HepG2 (cell line): ENCODE results near the gene ADAM19. TPM values are rescaled to one million over a fixed set of nuclear protein-coding genes. Genes with fewer than 3 reads are reported as not detected.

Source experiments
- ATAC-seq: fragments of 200-7000 bp; cut with Tn5 transposase; 3 replicates; pipeline ENCODE4 v1.9.1; 2020; ENCODE audit warnings: mild to moderate bottlenecking, moderate library complexity
- BruUV-seq: library from RNA; stranded (reverse); fragments of 400-500 nt; replicated peaks from 2 replicates; lab custom pipeline; 2021; lab: Mats Ljungman, UMichigan
- CTCF ChIA-PET: fragments of 300-600 bp; formaldehyde crosslinking; extraction: SDS; loops from one replicate; lab custom pipeline; 2021; ENCODE audit warnings: low total read pairs, inconsistent platforms, low intra/inter-chr PET ratio; lab: Yijun Ruan, JAX
- POLR2A ChIA-PET: fragments of 350-600 bp; sonication (Branson Sonifier 250); formaldehyde crosslinking; loops from one replicate; lab custom pipeline; 2020; ENCODE audit warnings: antibody characterized with exemption, inconsistent platforms; lab: Yijun Ruan, JAX
- DNase-seq: peaks from one replicate; pipeline ENCODE4 v3.0.0-alpha.2; 2015; ENCODE audit warnings: low spot score
- FAIRE-seq: peaks from 3 replicates; lab custom pipeline; 2011; peaks lifted over from hg19 to GRCh38; lab: Jason Lieb, UNC
- H2AFZ ChIP-seq: one replicate; pipeline ENCODE4 v1.6.1; 2011; ENCODE audit warnings: low read length, inconsistent platforms
- H3K27ac ChIP-seq: fragments of 300-600 bp; 3 replicates; pipeline ENCODE4 v1.8.0; 2011; ENCODE audit warnings: mixed run types, mild to moderate bottlenecking, mixed read lengths, low read length, inconsistent platforms; ENCODE audit not compliant: insufficient read depth; ENCODE audit errors: extremely low read length
- H3K27me3 ChIP-seq, 2 experiments: fragments of 200-600 bp in 1 of 2; 2 replicates in 1 of 2; 3 replicates in 1 of 2; pipeline versions ENCODE4 v1.6.0 to v1.8.0; 2011; ENCODE audit warnings: low read length in 2 of 2, mild to moderate bottlenecking in 2 of 2, moderate library complexity in 2 of 2, inconsistent platforms in 1 of 2; ENCODE audit not compliant: insufficient read depth in 2 of 2, control insufficient read depth in 1 of 2
- H3K36me3 ChIP-seq, 2 experiments: fragments of 200-600 bp in 1 of 2; replicated peaks in 1 of 2; 2 replicates in 1 of 2; 3 replicates in 1 of 2; pipeline versions ENCODE4 v1.5.1 to v1.8.0; 2011; ENCODE audit warnings: low read length in 2 of 2, inconsistent platforms in 1 of 2; ENCODE audit not compliant: insufficient read depth in 2 of 2, control insufficient read depth in 1 of 2
- H3K4me1 ChIP-seq: 2 replicates; pipeline ENCODE4 v1.5.1; 2012; ENCODE audit warnings: low read length, inconsistent platforms; ENCODE audit not compliant: insufficient read depth
- H3K4me2 ChIP-seq: 2 replicates; pipeline ENCODE4 v1.6.0; 2011; ENCODE audit warnings: low read depth, low read length, inconsistent platforms
- H3K4me3 ChIP-seq, 3 experiments: fragments of 200-600 bp in 1 of 3; sonication (generic), shearing (Covaris generic) in 1 of 3; replicated peaks in 1 of 3; 2 replicates each; pipeline ENCODE4 v1.5.1; 2011 to 2016; ENCODE audit warnings: low read length in 3 of 3, inconsistent platforms in 2 of 3, low read depth in 2 of 3, mild to moderate bottlenecking in 2 of 3, control low read depth in 1 of 3, mixed read lengths in 1 of 3; ENCODE audit not compliant: insufficient read depth in 1 of 3
- H3K79me2 ChIP-seq: one replicate; pipeline ENCODE4 v1.6.1; 2011; ENCODE audit warnings: low read length, inconsistent platforms; ENCODE audit not compliant: insufficient read depth
- H3K9ac ChIP-seq: 2 replicates; pipeline ENCODE4 v1.6.0; 2011; ENCODE audit warnings: mild to moderate bottlenecking, low read depth, low read length, inconsistent platforms; ENCODE audit not compliant: insufficient read depth
- H3K9me3 ChIP-seq: 2 replicates; pipeline ENCODE4 v1.5.1; 2012; ENCODE audit warnings: mild to moderate bottlenecking, low read length
- H4K20me1 ChIP-seq: 2 replicates; pipeline ENCODE4 v1.6.0; 2011; ENCODE audit warnings: inconsistent platforms, mild to moderate bottlenecking, low read length, moderate library complexity; ENCODE audit not compliant: insufficient read depth
- DZIP1 ChIP-seq: sonication (generic); formaldehyde crosslinking; IDR thresholded peaks from 2 replicates; pipeline ENCODE4 v1.5.0; 2020; ENCODE audit warnings: mild to moderate bottlenecking, missing genetic modification reagents
- FOXA3 ChIP-seq: IDR thresholded peaks from 2 replicates; pipeline ENCODE4 v1.6.1; 2016; ENCODE audit warnings: missing genetic modification reagents, missing compliant biosample characterization
- MIXL1 ChIP-seq: IDR thresholded peaks from 2 replicates; pipeline ENCODE4 v1.6.1; 2016
- THAP11 ChIP-seq: IDR thresholded peaks from 2 replicates; pipeline ENCODE4 v1.6.1; 2016; ENCODE audit warnings: missing biosample characterization, missing genetic modification reagents
- ZBTB39 ChIP-seq: sonication (generic); formaldehyde crosslinking; IDR thresholded peaks from 2 replicates; pipeline ENCODE4 v1.5.0; 2020; ENCODE audit warnings: missing genetic modification reagents
- ZBTB46 ChIP-seq: sonication (generic); formaldehyde crosslinking; IDR thresholded peaks from 2 replicates; pipeline ENCODE4 v1.4.0; 2020; ENCODE audit warnings: mild to moderate bottlenecking, missing genetic modification reagents, borderline replicate concordance
- WGBS: methylation state at CpG from one replicate; pipeline ENCODE4 v1.1.6; 2017; ENCODE audit warnings: low lambda C conversion rate; 5-methylcytosine and 5-hydroxymethylcytosine counted together
- in situ Hi-C: cut with HindIII; loops from 2 replicates; pipeline ENCODE4 v1.10.0; 2017; ENCODE audit warnings: low pct_unique_long_range_greater_than_20kb; ENCODE audit not compliant: extremely low pct_ligation_motif_present
- intact Hi-C: fragments of 100-400 bp; cut with micrococcal nuclease; formaldehyde crosslinking; loops from one replicate; pipeline ENCODE4 v1.10.0; 2022; ENCODE audit not compliant: unreplicated experiment
- polyA plus RNA-seq, 8 experiments: library from polyadenylated mRNA; depleted of rRNA in 3 of 8; stranded (reverse) in 7 of 8; unstranded in 1 of 8; fragments of >200 nt; fragmentation: Illumina TruSeq in 4 of 8; extraction: Trizol in 4 of 8; gene quantifications; 2 replicates each; pipeline versions ENCODE4 v1.2.1 to v1.2.3, GENCODE V29; 2011 to 2016; ENCODE audit warnings: low read depth in 4 of 8, missing spikeins in 1 of 8, mixed read lengths in 1 of 8; ENCODE audit not compliant: insufficient read depth in 1 of 8
- total RNA-seq, 5 experiments: library from RNA; depleted of rRNA; stranded (reverse); fragments of >200 nt; fragmentation: Illumina TruSeq; extraction: Trizol; gene quantifications; 2 replicates each; pipeline ENCODE4 v1.2.3, GENCODE V29; 2016; ENCODE audit warnings: low read depth in 1 of 5

The ADAM19 gene
- total and polyA plus RNA-seq, 2 of the 13 experiments (the other 11 are each of a cell fraction or from before 2014, with no cell fraction given) = 0.38 to 0.74 TPM

- ATAC-seq = no peak
- WGBS = 53% methylated on average over 6 of the region's 6 CpGs
- Histone ChIP-seq H3K4me1 (peaks cover 7% of the 10 kb centered on the region; the same call in 1 of the 2 replicates), H2AFZ (no peak overlapping the region)
- TF ChIP-seq FOXA3 (CRISPR knock-in tag) (no peak), DZIP1 (CRISPR knock-in tag) (no peak), THAP11 (CRISPR knock-in tag) (no peak), ZBTB39 (no peak), MIXL1 (CRISPR knock-in tag) (no peak), ZBTB46 (CRISPR knock-in tag) (no peak)
- TF ChIP-seq, all 625 proteins: peak for 0
- Histone ChIP-seq H3K27ac (no peak overlapping the region), H3K9me3 (no peaks in the 10 kb centered on the region), H3K36me3 (no peaks in the 10 kb centered on the region), H3K9ac (no peak overlapping the region), H3K79me2 (no peaks in the 10 kb centered on the region), H3K4me3 (no peak overlapping the region), H4K20me1 (no peaks in the 10 kb centered on the region), H3K27me3 (peaks cover 0 to 18% of the 10 kb centered on the region in 2 experiments; a peak in 3 of 5 replicates), H3K4me2 (no peak overlapping the region)
- ChIA-PET CTCF (no interaction called here), POLR2A (no interaction called here)
- no TSS peak for BruUV-seq
- FAIRE-seq (no peak), DNase-seq (no peak)
- intact Hi-C loops (no loop called here), in situ Hi-C loops (no loop called here)
Observed at GRCh38 chr5:157571357-157571827, 4.2 kb downstream of the ADAM19 start.
